Measurements from ENCODE around the gene NKAIN2.

Gene NKAIN2

DNA sequence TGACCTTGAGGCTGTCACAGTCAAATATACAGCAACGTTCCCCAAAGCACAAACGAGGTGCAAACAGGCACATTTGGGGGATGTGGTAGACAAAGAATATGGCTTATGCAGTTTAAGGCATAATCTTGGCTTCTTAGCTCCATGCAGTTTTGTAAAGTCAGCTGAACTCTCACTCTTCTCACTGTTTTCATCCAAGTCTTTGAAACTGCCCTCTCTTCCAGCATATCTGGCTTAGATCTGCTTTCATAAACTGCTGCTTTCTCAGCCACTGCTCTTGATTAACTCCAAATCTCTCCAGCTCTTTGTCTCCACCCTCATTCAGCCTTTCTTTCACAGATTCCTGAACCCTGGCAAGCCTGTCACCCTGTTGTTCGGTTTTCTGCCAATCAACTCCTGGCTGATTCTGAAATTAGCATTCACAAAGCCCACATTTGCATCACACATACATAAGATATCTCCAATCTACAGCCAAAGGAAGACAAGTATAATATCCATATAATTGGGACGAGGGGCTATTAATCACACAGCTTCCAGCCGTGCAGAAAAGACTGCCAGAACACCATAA is 857.5 kb downstream of the NKAIN2 start:
- H3K27ac ChIP-seq (ENCODE audit: low read depth, low read length) = no peak overlapping the region
- H3K9ac ChIP-seq (ENCODE audit: low read depth in 1 of 2, low read length in 2 of 2) = no peak overlapping the region
- no peaks in the 10 kb centered on the region for H3K27me3 ChIP-seq (ENCODE audit: control insufficient read depth in 1 of 2, insufficient read depth in 2 of 2, low read length in 2 of 2)
- no peaks in the 10 kb centered on the region for H3K9me3 ChIP-seq (ENCODE audit: control insufficient read depth in 1 of 2, low read length in 2 of 2)
- H3K4me1 ChIP-seq (ENCODE audit: control insufficient read depth in 1 of 2, insufficient read depth in 2 of 2, low read length in 2 of 2) = no peaks in the 10 kb centered on the region
- no peak overlapping the region for H3K4me3 ChIP-seq (ENCODE audit: low read depth in 1 of 2, low read length in 2 of 2)
- no peaks in the 10 kb centered on the region for H3K36me3 ChIP-seq (ENCODE audit: control insufficient read depth in 1 of 2, insufficient read depth in 2 of 2, low read length in 2 of 2)

DNA sequence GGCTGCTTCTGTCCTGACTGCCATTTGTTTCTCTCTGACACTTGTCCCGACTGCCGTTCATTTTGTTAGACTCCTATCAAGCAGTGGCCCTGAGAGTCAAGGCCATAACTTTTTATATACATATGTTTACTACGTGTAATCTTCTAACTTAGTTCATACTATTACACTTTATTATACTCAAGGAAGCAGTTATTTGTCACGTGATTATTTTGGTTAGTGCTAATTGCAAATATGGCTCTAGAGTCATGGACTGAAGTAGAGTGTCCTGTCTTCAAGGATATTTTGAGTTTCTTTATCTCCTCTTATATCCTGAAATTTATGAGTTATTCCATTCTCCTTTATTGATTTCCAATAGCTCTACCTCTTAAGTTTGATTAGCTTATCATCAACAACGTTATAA is 864.4 kb downstream of the NKAIN2 start:
- H3K27ac ChIP-seq (ENCODE audit: low read depth, low read length) = no peak overlapping the region
- no peak overlapping the region for H3K4me3 ChIP-seq (ENCODE audit: low read depth in 1 of 2, low read length in 2 of 2)
- H3K4me1 ChIP-seq (ENCODE audit: control insufficient read depth in 1 of 2, insufficient read depth in 2 of 2, low read length in 2 of 2) = no peaks in the 10 kb centered on the region
- no peak overlapping the region for H3K9ac ChIP-seq (ENCODE audit: low read depth in 1 of 2, low read length in 2 of 2)
- H3K9me3 ChIP-seq (ENCODE audit: control insufficient read depth in 1 of 2, low read length in 2 of 2) = no peaks in the 10 kb centered on the region
- no peaks in the 10 kb centered on the region for H3K36me3 ChIP-seq (ENCODE audit: control insufficient read depth in 1 of 2, insufficient read depth in 2 of 2, low read length in 2 of 2)
- no peaks in the 10 kb centered on the region for H3K27me3 ChIP-seq (ENCODE audit: control insufficient read depth in 1 of 2, insufficient read depth in 2 of 2, low read length in 2 of 2)

DNA sequence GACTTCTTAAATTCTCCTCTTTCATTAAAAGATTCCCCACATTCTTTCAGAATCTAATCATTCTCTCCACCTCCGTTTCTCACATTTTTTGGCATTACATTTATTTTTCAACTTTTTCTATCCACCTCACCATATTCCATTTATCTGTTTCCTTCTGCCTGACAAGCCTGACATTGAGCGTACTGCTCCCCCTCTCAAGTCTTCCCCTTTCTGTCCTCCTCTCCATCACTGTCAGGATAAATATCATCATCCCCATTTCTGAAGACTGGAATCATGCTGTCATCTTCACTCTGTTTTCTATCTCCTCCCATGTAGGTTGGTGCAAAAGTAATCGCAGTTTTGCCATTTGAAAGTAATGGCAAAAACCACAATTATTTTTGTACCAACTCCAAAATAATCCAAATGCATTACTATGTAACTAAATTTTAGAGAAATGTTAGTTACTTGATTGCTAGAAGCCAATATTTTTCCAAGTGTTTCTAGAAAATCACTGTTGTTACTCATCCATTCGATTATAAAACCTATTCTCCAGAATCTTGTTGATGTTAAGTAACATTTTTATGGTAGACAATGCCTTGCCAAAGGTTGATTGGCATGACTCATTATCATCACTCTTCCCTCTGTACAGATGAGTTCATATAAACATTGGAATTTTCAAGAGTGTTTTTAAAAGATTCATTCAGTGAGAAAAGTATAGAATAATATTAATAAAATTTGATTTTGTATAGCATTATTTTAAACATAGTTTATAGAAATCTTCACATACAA is 866.2 kb downstream of the NKAIN2 start:
- Histone ChIP-seq H3K4me3 (ENCODE audit: low read depth in 1 of 2, low read length in 2 of 2) (no peak overlapping the region), H3K9ac (ENCODE audit: low read depth in 1 of 2, low read length in 2 of 2) (no peak overlapping the region), H3K4me1 (ENCODE audit: control insufficient read depth in 1 of 2, insufficient read depth in 2 of 2, low read length in 2 of 2) (no peaks in the 10 kb centered on the region), H3K27ac (ENCODE audit: low read depth, low read length) (no peak overlapping the region), H3K27me3 (ENCODE audit: control insufficient read depth in 1 of 2, insufficient read depth in 2 of 2, low read length in 2 of 2) (no peaks in the 10 kb centered on the region), H3K9me3 (ENCODE audit: control insufficient read depth in 1 of 2, low read length in 2 of 2) (no peaks in the 10 kb centered on the region), H3K36me3 (ENCODE audit: control insufficient read depth in 1 of 2, insufficient read depth in 2 of 2, low read length in 2 of 2) (no peaks in the 10 kb centered on the region)

DNA sequence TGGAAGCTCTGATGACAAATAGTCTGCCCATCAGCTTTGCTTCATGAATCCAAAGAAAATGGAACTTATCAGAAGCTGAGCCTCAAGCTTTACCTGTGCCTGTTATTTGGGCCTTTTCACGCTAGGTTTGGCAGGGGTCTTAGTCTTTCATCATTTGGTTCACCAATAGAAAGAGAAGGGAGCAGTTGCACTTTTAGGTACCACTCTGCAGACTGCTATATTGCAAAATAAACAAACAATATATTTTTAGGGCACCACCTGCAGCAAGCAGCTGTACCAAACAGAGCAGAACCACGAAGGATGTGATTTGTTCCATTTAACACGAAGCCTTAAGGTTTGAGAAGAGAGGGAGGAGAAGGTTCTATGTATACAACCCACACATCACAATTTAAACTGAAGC is 867.1 kb downstream of the NKAIN2 start:
- Histone ChIP-seq H3K27me3 (ENCODE audit: control insufficient read depth in 1 of 2, insufficient read depth in 2 of 2, low read length in 2 of 2) (no peaks in the 10 kb centered on the region), H3K27ac (ENCODE audit: low read depth, low read length) (no peak overlapping the region), H3K36me3 (ENCODE audit: control insufficient read depth in 1 of 2, insufficient read depth in 2 of 2, low read length in 2 of 2) (no peaks in the 10 kb centered on the region), H3K9me3 (ENCODE audit: control insufficient read depth in 1 of 2, low read length in 2 of 2) (no peaks in the 10 kb centered on the region), H3K4me1 (ENCODE audit: control insufficient read depth in 1 of 2, insufficient read depth in 2 of 2, low read length in 2 of 2) (no peaks in the 10 kb centered on the region), H3K4me3 (ENCODE audit: low read depth in 1 of 2, low read length in 2 of 2) (no peak overlapping the region), H3K9ac (ENCODE audit: low read depth in 1 of 2, low read length in 2 of 2) (no peak overlapping the region)

DNA sequence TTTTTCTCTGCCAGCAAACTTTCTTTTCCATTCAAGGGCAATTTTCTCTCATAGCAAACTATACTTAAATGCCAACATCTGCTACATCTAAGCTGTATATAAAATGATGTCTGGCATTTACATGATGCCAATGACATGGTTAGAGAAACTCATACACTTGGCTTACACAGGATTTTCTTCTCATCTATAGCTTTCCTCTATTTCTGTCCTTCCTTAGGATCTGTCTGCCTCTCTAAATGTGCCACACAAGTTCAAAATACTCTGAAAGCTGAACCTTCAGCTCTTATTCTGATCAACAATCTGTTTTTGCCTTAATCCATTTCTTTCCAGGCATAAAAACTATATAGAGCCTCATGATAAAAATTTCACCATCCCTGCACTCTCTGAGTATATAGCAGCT is 867.7 kb downstream of the NKAIN2 start:
- Histone ChIP-seq H3K36me3 (ENCODE audit: control insufficient read depth in 1 of 2, insufficient read depth in 2 of 2, low read length in 2 of 2) (no peaks in the 10 kb centered on the region), H3K4me3 (ENCODE audit: low read depth in 1 of 2, low read length in 2 of 2) (no peak overlapping the region), H3K9ac (ENCODE audit: low read depth in 1 of 2, low read length in 2 of 2) (no peak overlapping the region), H3K27ac (ENCODE audit: low read depth, low read length) (no peak overlapping the region), H3K27me3 (ENCODE audit: control insufficient read depth in 1 of 2, insufficient read depth in 2 of 2, low read length in 2 of 2) (no peaks in the 10 kb centered on the region), H3K4me1 (ENCODE audit: control insufficient read depth in 1 of 2, insufficient read depth in 2 of 2, low read length in 2 of 2) (no peaks in the 10 kb centered on the region), H3K9me3 (ENCODE audit: control insufficient read depth in 1 of 2, low read length in 2 of 2) (no peaks in the 10 kb centered on the region)

GRCh38 chr6:124674042-124674441 is 870.4 kb downstream of the NKAIN2 start:
- no peaks in the 10 kb centered on the region for H3K36me3 ChIP-seq (ENCODE audit: control insufficient read depth in 1 of 2, insufficient read depth in 2 of 2, low read length in 2 of 2)
- H3K27ac ChIP-seq (ENCODE audit: low read depth, low read length) = no peak overlapping the region
- no peak overlapping the region for H3K4me3 ChIP-seq (ENCODE audit: low read depth in 1 of 2, low read length in 2 of 2)
- H3K4me1 ChIP-seq (ENCODE audit: control insufficient read depth in 1 of 2, insufficient read depth in 2 of 2, low read length in 2 of 2) = no peaks in the 10 kb centered on the region
- H3K27me3 ChIP-seq (ENCODE audit: control insufficient read depth in 1 of 2, insufficient read depth in 2 of 2, low read length in 2 of 2) = no peaks in the 10 kb centered on the region
- H3K9ac ChIP-seq (ENCODE audit: low read depth in 1 of 2, low read length in 2 of 2) = no peak overlapping the region
- H3K9me3 ChIP-seq (ENCODE audit: control insufficient read depth in 1 of 2, low read length in 2 of 2) = peaks cover 0 to 7% of the 10 kb centered on the region in 2 donors

GRCh38 chr6:124676033-124676432 is 872.4 kb downstream of the NKAIN2 start:
- H3K27ac ChIP-seq (ENCODE audit: low read depth, low read length) = no peak overlapping the region

GRCh38 chr6:124677874-124678273 is 874.2 kb downstream of the NKAIN2 start:
- Histone ChIP-seq H3K9me3 (ENCODE audit: control insufficient read depth in 1 of 2, low read length in 2 of 2) (peaks cover 0 to 11% of the 10 kb centered on the region in 2 donors), H3K27me3 (ENCODE audit: control insufficient read depth in 1 of 2, insufficient read depth in 2 of 2, low read length in 2 of 2) (no peaks in the 10 kb centered on the region), H3K4me3 (ENCODE audit: low read depth in 1 of 2, low read length in 2 of 2) (no peak overlapping the region), H3K9ac (ENCODE audit: low read depth in 1 of 2, low read length in 2 of 2) (no peak overlapping the region), H3K36me3 (ENCODE audit: control insufficient read depth in 1 of 2, insufficient read depth in 2 of 2, low read length in 2 of 2) (no peaks in the 10 kb centered on the region), H3K27ac (ENCODE audit: low read depth, low read length) (no peak overlapping the region), H3K4me1 (ENCODE audit: control insufficient read depth in 1 of 2, insufficient read depth in 2 of 2, low read length in 2 of 2) (no peaks in the 10 kb centered on the region)

More at GRCh38 chr6:124676033-124676432, 872.4 kb downstream of the NKAIN2 start:
- H3K27me3 ChIP-seq (ENCODE audit: control insufficient read depth in 1 of 2, insufficient read depth in 2 of 2, low read length in 2 of 2) = no peaks in the 10 kb centered on the region
- H3K4me3 ChIP-seq (ENCODE audit: low read depth in 1 of 2, low read length in 2 of 2) = no peak overlapping the region
- no peak overlapping the region for H3K9ac ChIP-seq (ENCODE audit: low read depth in 1 of 2, low read length in 2 of 2)
- H3K9me3 ChIP-seq (ENCODE audit: control insufficient read depth in 1 of 2, low read length in 2 of 2) = peaks cover 0 to 11% of the 10 kb centered on the region in 2 donors
- H3K4me1 ChIP-seq (ENCODE audit: control insufficient read depth in 1 of 2, insufficient read depth in 2 of 2, low read length in 2 of 2) = no peaks in the 10 kb centered on the region
- no peaks in the 10 kb centered on the region for H3K36me3 ChIP-seq (ENCODE audit: control insufficient read depth in 1 of 2, insufficient read depth in 2 of 2, low read length in 2 of 2)

DNA sequence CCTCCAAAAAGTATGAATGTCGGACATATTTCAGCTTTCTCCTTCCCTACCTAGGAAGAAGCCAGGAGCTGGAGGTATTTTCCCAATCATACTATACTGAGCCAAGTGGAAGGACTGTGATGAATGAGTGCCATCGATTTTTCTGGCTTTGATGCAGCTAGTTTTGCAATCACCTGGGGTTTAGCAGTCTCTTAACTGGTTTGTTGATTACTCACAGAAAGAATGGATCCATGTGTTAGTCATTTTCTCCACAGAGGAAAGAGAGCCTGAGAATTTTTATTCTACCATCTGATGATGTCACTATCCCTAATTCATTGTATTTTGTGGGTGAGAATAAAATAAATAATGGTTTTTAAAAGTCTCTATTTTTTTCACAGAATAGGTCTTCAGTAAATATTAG is 875.7 kb downstream of the NKAIN2 start:
- peaks cover 0 to 11% of the 10 kb centered on the region in 2 donors for H3K9me3 ChIP-seq (ENCODE audit: control insufficient read depth in 1 of 2, low read length in 2 of 2)
- no peaks in the 10 kb centered on the region for H3K4me1 ChIP-seq (ENCODE audit: control insufficient read depth in 1 of 2, insufficient read depth in 2 of 2, low read length in 2 of 2)
- no peaks in the 10 kb centered on the region for H3K36me3 ChIP-seq (ENCODE audit: control insufficient read depth in 1 of 2, insufficient read depth in 2 of 2, low read length in 2 of 2)
- no peaks in the 10 kb centered on the region for H3K27me3 ChIP-seq (ENCODE audit: control insufficient read depth in 1 of 2, insufficient read depth in 2 of 2, low read length in 2 of 2)
- H3K4me3 ChIP-seq (ENCODE audit: low read depth in 1 of 2, low read length in 2 of 2) = no peak overlapping the region
- H3K27ac ChIP-seq (ENCODE audit: low read depth, low read length) = no peak overlapping the region
- H3K9ac ChIP-seq (ENCODE audit: low read depth in 1 of 2, low read length in 2 of 2) = no peak overlapping the region

DNA sequence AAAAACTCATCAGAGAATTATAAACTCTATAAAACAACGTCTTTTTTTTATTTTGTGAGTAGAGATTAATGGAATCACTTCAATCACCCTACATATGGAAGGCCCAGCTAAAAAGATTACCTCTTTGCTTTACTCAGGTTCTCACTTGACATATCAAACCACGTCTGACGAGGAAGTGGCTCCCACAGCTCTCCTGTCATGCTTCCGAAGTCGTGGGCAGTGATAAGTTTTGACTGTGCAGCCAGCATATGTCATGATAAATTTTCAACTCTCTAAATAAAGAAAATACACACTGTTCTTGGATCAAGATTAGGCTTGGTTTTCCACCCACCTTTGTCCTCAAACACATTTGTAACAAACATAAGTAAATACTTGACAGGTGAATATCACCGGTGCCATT is 879.1 kb downstream of the NKAIN2 start:
- H3K27ac ChIP-seq (ENCODE audit: low read depth, low read length) = no peak overlapping the region
- no peak overlapping the region for H3K4me3 ChIP-seq (ENCODE audit: low read depth in 1 of 2, low read length in 2 of 2)
- no peaks in the 10 kb centered on the region for H3K36me3 ChIP-seq (ENCODE audit: control insufficient read depth in 1 of 2, insufficient read depth in 2 of 2, low read length in 2 of 2)
- H3K9ac ChIP-seq (ENCODE audit: low read depth in 1 of 2, low read length in 2 of 2) = no peak overlapping the region
- peaks cover 3 to 11% of the 10 kb centered on the region in 2 donors for H3K9me3 ChIP-seq (ENCODE audit: control insufficient read depth in 1 of 2, low read length in 2 of 2)
- no peaks in the 10 kb centered on the region for H3K4me1 ChIP-seq (ENCODE audit: control insufficient read depth in 1 of 2, insufficient read depth in 2 of 2, low read length in 2 of 2)
- no peaks in the 10 kb centered on the region for H3K27me3 ChIP-seq (ENCODE audit: control insufficient read depth in 1 of 2, insufficient read depth in 2 of 2, low read length in 2 of 2)
